Keratinocyte (primary cell): Measurements from ENCODE around the gene RNF38. TPM values are rescaled to one million over a fixed set of nuclear protein-coding genes. Genes with fewer than 3 reads are reported as not detected.
"Not testable (repeated sequence)": the region's sequence is repeated elsewhere in the genome, so short reads cannot be mapped to it uniquely, and the experiment has no call there.

Source experiments
- DNase-seq: peaks from one replicate; pipeline ENCODE4 v3.0.0-alpha.2; 2011; ENCODE audit warnings: low read depth, missing footprints, low spot score
- FAIRE-seq: peaks from 2 replicates; lab custom pipeline; 2011; peaks lifted over from hg19 to GRCh38; lab: Jason Lieb, UNC
- H2AFZ ChIP-seq: 2 replicates; pipeline ENCODE4 v1.6.0; 2012; ENCODE audit warnings: low read length, control low read depth, inconsistent platforms; ENCODE audit not compliant: control insufficient read depth
- H3K27ac ChIP-seq: 2 replicates; pipeline ENCODE4 v1.5.1; 2011; ENCODE audit warnings: low read length; ENCODE audit not compliant: control insufficient read depth, insufficient read depth
- H3K27me3 ChIP-seq: 3 replicates; pipeline ENCODE4 v1.6.0; 2011; ENCODE audit warnings: low read length; ENCODE audit not compliant: control insufficient read depth, insufficient read depth; ENCODE audit errors: extremely low read depth
- H3K36me3 ChIP-seq, 2 experiments: 2 replicates in 1 of 2; 3 replicates in 1 of 2; pipeline ENCODE4 v1.5.1; 2011; ENCODE audit warnings: low read length in 2 of 2, mild to moderate bottlenecking in 1 of 2; ENCODE audit not compliant: control insufficient read depth in 2 of 2, insufficient read depth in 2 of 2; ENCODE audit errors: extremely low read depth in 1 of 2
- H3K4me1 ChIP-seq: 3 replicates; pipeline ENCODE4 v1.5.1; 2011; ENCODE audit warnings: low read length; ENCODE audit not compliant: control insufficient read depth, insufficient read depth; ENCODE audit errors: extremely low read depth
- H3K4me2 ChIP-seq: 3 replicates; pipeline ENCODE4 v1.6.0; 2011; ENCODE audit warnings: low read depth, low read length; ENCODE audit not compliant: control insufficient read depth, insufficient read depth; ENCODE audit errors: extremely low read depth
- H3K4me3 ChIP-seq, 3 experiments: fragments of 200-600 bp in 1 of 3; sonication (generic) in 1 of 3; 2 replicates in 2 of 3; 3 replicates in 1 of 3; pipeline ENCODE4 v1.5.1; 2011 to 2016; ENCODE audit warnings: low read length in 3 of 3, mild to moderate bottlenecking in 3 of 3, control low read depth in 2 of 3, inconsistent platforms in 1 of 3, low read depth in 1 of 3, mixed read lengths in 1 of 3, mixed run types in 1 of 3, moderate library complexity in 1 of 3; ENCODE audit not compliant: control insufficient read depth in 2 of 3, insufficient read depth in 2 of 3; ENCODE audit errors: extremely low read depth in 1 of 3
- H3K79me2 ChIP-seq: 2 replicates; pipeline ENCODE4 v1.6.0; 2012; ENCODE audit warnings: low read length; ENCODE audit not compliant: control insufficient read depth, insufficient read depth
- H3K9ac ChIP-seq: 3 replicates; pipeline ENCODE4 v1.6.0; 2011; ENCODE audit warnings: low read length; ENCODE audit not compliant: control insufficient read depth, insufficient read depth; ENCODE audit errors: extremely low read depth
- H3K9me1 ChIP-seq: 3 replicates; pipeline ENCODE4 v1.6.0; 2011; ENCODE audit warnings: low read length; ENCODE audit not compliant: control insufficient read depth, insufficient read depth; ENCODE audit errors: extremely low read depth
- H3K9me3 ChIP-seq: 2 replicates; pipeline ENCODE4 v1.5.1; 2012; ENCODE audit warnings: low read depth, low read length; ENCODE audit not compliant: control insufficient read depth
- H4K20me1 ChIP-seq: 3 replicates; pipeline ENCODE4 v1.6.0; 2011; ENCODE audit warnings: low read length; ENCODE audit not compliant: control insufficient read depth, insufficient read depth; ENCODE audit errors: extremely low read depth
- CTCF ChIP-seq, 3 experiments: IDR thresholded peaks in 1 of 3; conservative IDR thresholded peaks in 1 of 3; optimal IDR thresholded peaks in 1 of 3; 2 replicates in 2 of 3; 3 replicates in 1 of 3; pipeline versions ENCODE3 to v1.5.1; 2011; ENCODE audit warnings: low read length in 3 of 3, mild to moderate bottlenecking in 3 of 3, moderate library complexity in 2 of 3, control low read depth in 1 of 3, inconsistent platforms in 1 of 3; ENCODE audit not compliant: insufficient read depth in 2 of 3; ENCODE audit errors: extremely low read depth in 1 of 3
- EZH2 ChIP-seq: IDR thresholded peaks from one replicate; pipeline ENCODE4 v1.6.1; 2012; ENCODE audit warnings: inconsistent platforms, mild to moderate bottlenecking, low read length, moderate library complexity
- dilution Hi-C: fragments of 300-500 bp; cut with MboI; formaldehyde crosslinking; loops from one replicate; pipeline ENCODE4 v1.7.0; 2020; ENCODE audit warnings: low sequenced_read_pairs; ENCODE audit not compliant: extremely low pct_ligation_motif_present
- polyA plus RNA-seq, 5 experiments: library from polyadenylated mRNA; depleted of rRNA in 3 of 5; stranded (reverse) in 3 of 5; stranded (forward) in 1 of 5; unstranded in 1 of 5; fragments of >200 nt; gene quantifications; 1 replicate in 1 of 5; 2 replicates in 3 of 5; 3 replicates in 1 of 5; pipeline versions ENCODE4 v1.2.1 to v1.2.3, GENCODE V29; 2011 to 2012; ENCODE audit warnings: missing spikeins in 2 of 5, low read depth in 1 of 5, low replicate concordance in 1 of 5

RNF38 gene
- polyA plus RNA-seq, 1 donor (not counting 4 experiments of a cell fraction or from before 2014, with no cell fraction given) = 12.5 TPM

GRCh38 chr9:36323926-36324325, 76.1 kb downstream of the RNF38 start:
- Histone ChIP-seq H3K4me3 (no peak overlapping the region), H3K4me1 (peaks cover 30% of the 10 kb centered on the region), H4K20me1 (no peaks in the 10 kb centered on the region), H3K36me3 (no peaks in the 10 kb centered on the region), H3K27me3 (no peaks in the 10 kb centered on the region), H3K27ac (no peak overlapping the region), H3K9me3 (no peaks in the 10 kb centered on the region), H3K79me2 (no peaks in the 10 kb centered on the region), H2AFZ (no peak overlapping the region), H3K9ac (no peak overlapping the region), H3K4me2 (no peak overlapping the region), H3K9me1 (no peaks in the 10 kb centered on the region)
- DNase-seq = no peak
- no peak for FAIRE-seq
- dilution Hi-C loops = no loop called here
- no peak for TF ChIP-seq EZH2
- no peak for TF ChIP-seq CTCF (optimal IDR thresholded peaks at IDR 0.05 in 1 of 3, IDR thresholded peaks at IDR 0.05 in 1 of 3, conservative IDR thresholded peaks at IDR 0.05 in 1 of 3; ENCODE audit: extremely low read depth in 1 of 3, insufficient read depth in 2 of 3, low read length in 3 of 3)

- TF ChIP-seq CTCF (optimal IDR thresholded peaks at IDR 0.05 in 1 of 3, IDR thresholded peaks at IDR 0.05 in 1 of 3, conservative IDR thresholded peaks at IDR 0.05 in 1 of 3; ENCODE audit: extremely low read depth in 1 of 3, insufficient read depth in 2 of 3, low read length in 3 of 3) (no peak), EZH2 (no peak)
- no peaks in the 10 kb centered on the region for H4K20me1 ChIP-seq
- H2AFZ ChIP-seq = no peak overlapping the region
- no peaks in the 10 kb centered on the region for H3K9me3 ChIP-seq
- H3K27ac ChIP-seq = no peak overlapping the region
- FAIRE-seq (no peak), DNase-seq (no peak)
- dilution Hi-C loops = no loop called here
- no peaks in the 10 kb centered on the region for H3K36me3 ChIP-seq
- H3K9ac ChIP-seq = no peak overlapping the region
- no peak overlapping the region for H3K4me2 ChIP-seq
- H3K4me1 ChIP-seq = peaks cover 34% of the 10 kb centered on the region
- no peaks in the 10 kb centered on the region for H3K9me1 ChIP-seq
- no peaks in the 10 kb centered on the region for H3K79me2 ChIP-seq
- no peak overlapping the region for H3K4me3 ChIP-seq
- no peaks in the 10 kb centered on the region for H3K27me3 ChIP-seq
Observed at GRCh38 chr9:36322462-36322861, 77.6 kb downstream of the RNF38 start.

- H2AFZ ChIP-seq, H4K20me1 ChIP-seq, H3K79me2 ChIP-seq, FAIRE-seq, H3K9ac ChIP-seq, H3K4me3 ChIP-seq, H3K27me3 ChIP-seq, H3K36me3 ChIP-seq, DNase-seq, H3K9me3 ChIP-seq, H3K27ac ChIP-seq, H3K9me1 ChIP-seq, dilution Hi-C loops, H3K4me2 ChIP-seq: not testable (repeated sequence)
- H3K4me1 ChIP-seq = peaks cover 35% of the 10 kb centered on the region
Observed at GRCh38 chr9:36321903-36322302, 78.2 kb downstream of the RNF38 start.
